SK-N-SH treated with all-trans-retinoic acid at 6 μM for 48 hours (cell line): ENCODE measurements around the gene PRKCE.

Experiments used
- ATAC-seq: fragments of 200-7000 bp; cut with Tn5 transposase; 3 replicates; pipeline ENCODE4 v1.9.1; 2020; ENCODE audit warnings: mild to moderate bottlenecking, moderate library complexity
- ARNTL ChIP-seq: fragments of 450-650 bp; formaldehyde crosslinking; IDR thresholded peaks from 2 replicates; pipeline ENCODE4 v1.5.0; 2020; ENCODE audit warnings: low read depth, mild to moderate bottlenecking, moderate library complexity, borderline replicate concordance
- BACH2 ChIP-seq: fragments of 250-450 bp; sonication (Bioruptor Pico); IDR thresholded peaks from 2 replicates; pipeline ENCODE4 v1.9.0; 2021; ENCODE audit warnings: mild to moderate bottlenecking, borderline replicate concordance
- CSDC2 ChIP-seq: fragments of 250-450 bp; sonication (Bioruptor Pico); IDR thresholded peaks from 2 replicates; pipeline ENCODE4 v1.5.0; 2020; ENCODE audit warnings: mild to moderate bottlenecking, moderate library complexity
- ESRRG ChIP-seq: fragments of 250-450 bp; sonication (Bioruptor Pico); IDR thresholded peaks from 2 replicates; pipeline ENCODE4 v1.6.1; 2021; ENCODE audit warnings: mild to moderate bottlenecking
- GLIS3 ChIP-seq: fragments of 250-450 bp; sonication (Bioruptor Pico); IDR thresholded peaks from 2 replicates; pipeline ENCODE4 v1.5.0; 2020; ENCODE audit warnings: mild to moderate bottlenecking, moderate library complexity
- ISL1 ChIP-seq: fragments of 250-450 bp; sonication (Bioruptor Pico); IDR thresholded peaks from 2 replicates; pipeline ENCODE4 v2.1.2; 2022; ENCODE audit warnings: mild to moderate bottlenecking, moderate library complexity
- OSR1 ChIP-seq: fragments of 250-450 bp; sonication (Bioruptor Pico); IDR thresholded peaks from 2 replicates; pipeline ENCODE4 v1.8.0; 2022; ENCODE audit warnings: moderate library complexity, mild to moderate bottlenecking, inconsistent platforms
- PATZ1 ChIP-seq: fragments of 250-450 bp; sonication (Bioruptor Pico); IDR thresholded peaks from 2 replicates; pipeline ENCODE4 v1.8.0; 2020; ENCODE audit warnings: mild to moderate bottlenecking, moderate library complexity, borderline replicate concordance
- PPARA ChIP-seq: fragments of 250-450 bp; sonication (Bioruptor Pico); IDR thresholded peaks from 2 replicates; pipeline ENCODE4 v1.5.0; 2020; ENCODE audit warnings: mild to moderate bottlenecking, borderline replicate concordance
- RARB ChIP-seq: fragments of 250-450 bp; sonication (Bioruptor Pico); IDR thresholded peaks from 2 replicates; pipeline ENCODE4 v1.8.0; 2021; ENCODE audit warnings: mild to moderate bottlenecking, moderate library complexity
- SNAI2 ChIP-seq: fragments of 250-450 bp; sonication (Bioruptor Pico); IDR thresholded peaks from 2 replicates; pipeline ENCODE4 v1.5.0; 2020; ENCODE audit warnings: mild to moderate bottlenecking, moderate library complexity
- TCF4 ChIP-seq: fragments of 250-450 bp; sonication (Bioruptor Pico); IDR thresholded peaks from 2 replicates; pipeline ENCODE4 v1.8.0; 2021; ENCODE audit warnings: mild to moderate bottlenecking, moderate library complexity, borderline replicate concordance
- TOX ChIP-seq: fragments of 250-450 bp; sonication (Bioruptor Pico); IDR thresholded peaks from 2 replicates; pipeline ENCODE4 v1.8.0; 2021; ENCODE audit warnings: mild to moderate bottlenecking, moderate library complexity, borderline replicate concordance
- TSHZ2 ChIP-seq: fragments of 250-450 bp; sonication (Bioruptor Pico); IDR thresholded peaks from 2 replicates; pipeline ENCODE4 v1.5.0; 2020; ENCODE audit warnings: mild to moderate bottlenecking, moderate library complexity
- ZC3H10 ChIP-seq: fragments of 250-450 bp; sonication (Bioruptor Pico); IDR thresholded peaks from 2 replicates; pipeline ENCODE4 v1.5.1; 2021; ENCODE audit warnings: mild to moderate bottlenecking, moderate library complexity
- ZFP3 ChIP-seq: fragments of 250-450 bp; sonication (Bioruptor Pico); IDR thresholded peaks from 2 replicates; pipeline ENCODE4 v1.5.0; 2020; ENCODE audit warnings: mild to moderate bottlenecking, moderate library complexity
- ZFP30 ChIP-seq: fragments of 450-650 bp; formaldehyde crosslinking; IDR thresholded peaks from 2 replicates; pipeline ENCODE4 v1.5.0; 2022; ENCODE audit warnings: mild to moderate bottlenecking, moderate library complexity
- ZNF565 ChIP-seq: fragments of 450-650 bp; formaldehyde crosslinking; conservative IDR thresholded peaks from 2 replicates; pipeline ENCODE4 v1.5.0; 2020; ENCODE audit warnings: low read depth, mild to moderate bottlenecking, moderate library complexity
- ZNF70 ChIP-seq: fragments of 450-650 bp; formaldehyde crosslinking; IDR thresholded peaks from 2 replicates; pipeline ENCODE4 v1.5.0; 2020; ENCODE audit warnings: mild to moderate bottlenecking, moderate library complexity
- ZNF8 ChIP-seq: fragments of 450-650 bp; formaldehyde crosslinking; IDR thresholded peaks from 2 replicates; pipeline ENCODE4 v1.5.0; 2020; ENCODE audit warnings: mild to moderate bottlenecking, moderate library complexity
- TF ChIP-seq, protein P1 (sequence below): fragments of 250-450 bp; sonication (Bioruptor Pico); IDR thresholded peaks from 2 replicates; pipeline ENCODE4 v1.5.1; 2021; ENCODE audit warnings: mild to moderate bottlenecking, moderate library complexity
- TF ChIP-seq, protein P2 (sequence below): fragments of 250-450 bp; sonication (Bioruptor Pico); IDR thresholded peaks from 2 replicates; pipeline ENCODE4 v1.5.1; 2020; ENCODE audit warnings: low read depth, mild to moderate bottlenecking, moderate library complexity
- TF ChIP-seq, protein P3 (sequence below): fragments of 250-450 bp; sonication (Bioruptor Pico); IDR thresholded peaks from 2 replicates; pipeline ENCODE4 v1.8.0; 2021; ENCODE audit warnings: low read depth, mild to moderate bottlenecking, moderate library complexity, borderline replicate concordance

PRKCE gene

GRCh38 chr2:45755585-45756335, 104.3 kb downstream of the PRKCE start:
- TF ChIP-seq TOX (CRISPR knock-in tag) = no peak
- TF ChIP-seq, all 23 proteins: peak for 0
- ATAC-seq = peak; percentile 72

- no peak for TF ChIP-seq ESRRG (CRISPR knock-in tag)
- TF ChIP-seq ZNF70 = no peak
- no peak for TF ChIP-seq SNAI2
- no peak for TF ChIP-seq OSR1 (CRISPR knock-in tag)
- no peak for TF ChIP-seq ZNF565 (CRISPR knock-in tag)
- no peak for TF ChIP-seq CSDC2 (CRISPR knock-in tag)
- no peak for TF ChIP-seq TCF4
- no peak for TF ChIP-seq ARNTL
- no peak for TF ChIP-seq ZC3H10 (CRISPR knock-in tag)
- TF ChIP-seq, protein P1, sequence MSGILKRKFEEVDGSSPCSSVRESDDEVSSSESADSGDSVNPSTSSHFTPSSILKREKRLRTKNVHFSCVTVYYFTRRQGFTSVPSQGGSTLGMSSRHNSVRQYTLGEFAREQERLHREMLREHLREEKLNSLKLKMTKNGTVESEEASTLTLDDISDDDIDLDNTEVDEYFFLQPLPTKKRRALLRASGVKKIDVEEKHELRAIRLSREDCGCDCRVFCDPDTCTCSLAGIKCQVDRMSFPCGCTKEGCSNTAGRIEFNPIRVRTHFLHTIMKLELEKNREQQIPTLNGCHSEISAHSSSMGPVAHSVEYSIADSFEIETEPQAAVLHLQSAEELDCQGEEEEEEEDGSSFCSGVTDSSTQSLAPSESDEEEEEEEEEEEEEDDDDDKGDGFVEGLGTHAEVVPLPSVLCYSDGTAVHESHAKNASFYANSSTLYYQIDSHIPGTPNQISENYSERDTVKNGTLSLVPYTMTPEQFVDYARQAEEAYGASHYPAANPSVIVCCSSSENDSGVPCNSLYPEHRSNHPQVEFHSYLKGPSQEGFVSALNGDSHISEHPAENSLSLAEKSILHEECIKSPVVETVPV (CRISPR knock-in tag) = no peak
- TF ChIP-seq, protein P2, sequence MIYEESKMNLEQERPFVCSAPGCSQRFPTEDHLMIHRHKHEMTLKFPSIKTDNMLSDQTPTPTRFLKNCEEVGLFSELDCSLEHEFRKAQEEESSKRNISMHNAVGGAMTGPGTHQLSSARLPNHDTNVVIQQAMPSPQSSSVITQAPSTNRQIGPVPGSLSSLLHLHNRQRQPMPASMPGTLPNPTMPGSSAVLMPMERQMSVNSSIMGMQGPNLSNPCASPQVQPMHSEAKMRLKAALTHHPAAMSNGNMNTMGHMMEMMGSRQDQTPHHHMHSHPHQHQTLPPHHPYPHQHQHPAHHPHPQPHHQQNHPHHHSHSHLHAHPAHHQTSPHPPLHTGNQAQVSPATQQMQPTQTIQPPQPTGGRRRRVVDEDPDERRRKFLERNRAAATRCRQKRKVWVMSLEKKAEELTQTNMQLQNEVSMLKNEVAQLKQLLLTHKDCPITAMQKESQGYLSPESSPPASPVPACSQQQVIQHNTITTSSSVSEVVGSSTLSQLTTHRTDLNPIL (CRISPR knock-in tag) = no peak
- TF ChIP-seq ISL1 (CRISPR knock-in tag) = no peak
- no peak for TF ChIP-seq ZFP3 (CRISPR knock-in tag)
- no peak for TF ChIP-seq ZFP30 (CRISPR knock-in tag)
- no peak for TF ChIP-seq TSHZ2 (CRISPR knock-in tag)
- TF ChIP-seq BACH2 = no peak
- TF ChIP-seq PPARA (CRISPR knock-in tag) = no peak
- TF ChIP-seq, protein P3, sequence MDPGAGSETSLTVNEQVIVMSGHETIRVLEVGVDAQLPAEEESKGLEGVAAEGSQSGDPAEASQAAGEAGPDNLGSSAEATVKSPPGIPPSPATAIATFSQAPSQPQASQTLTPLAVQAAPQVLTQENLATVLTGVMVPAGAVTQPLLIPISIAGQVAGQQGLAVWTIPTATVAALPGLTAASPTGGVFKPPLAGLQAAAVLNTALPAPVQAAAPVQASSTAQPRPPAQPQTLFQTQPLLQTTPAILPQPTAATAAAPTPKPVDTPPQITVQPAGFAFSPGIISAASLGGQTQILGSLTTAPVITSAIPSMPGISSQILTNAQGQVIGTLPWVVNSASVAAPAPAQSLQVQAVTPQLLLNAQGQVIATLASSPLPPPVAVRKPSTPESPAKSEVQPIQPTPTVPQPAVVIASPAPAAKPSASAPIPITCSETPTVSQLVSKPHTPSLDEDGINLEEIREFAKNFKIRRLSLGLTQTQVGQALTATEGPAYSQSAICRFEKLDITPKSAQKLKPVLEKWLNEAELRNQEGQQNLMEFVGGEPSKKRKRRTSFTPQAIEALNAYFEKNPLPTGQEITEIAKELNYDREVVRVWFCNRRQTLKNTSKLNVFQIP (CRISPR knock-in tag) = no peak
- no peak for TF ChIP-seq RARB
- TF ChIP-seq TOX (CRISPR knock-in tag) = no peak
- no peak for ATAC-seq
Observed at GRCh38 chr2:45758018-45758417, 106.5 kb downstream of the PRKCE start.

DNA sequence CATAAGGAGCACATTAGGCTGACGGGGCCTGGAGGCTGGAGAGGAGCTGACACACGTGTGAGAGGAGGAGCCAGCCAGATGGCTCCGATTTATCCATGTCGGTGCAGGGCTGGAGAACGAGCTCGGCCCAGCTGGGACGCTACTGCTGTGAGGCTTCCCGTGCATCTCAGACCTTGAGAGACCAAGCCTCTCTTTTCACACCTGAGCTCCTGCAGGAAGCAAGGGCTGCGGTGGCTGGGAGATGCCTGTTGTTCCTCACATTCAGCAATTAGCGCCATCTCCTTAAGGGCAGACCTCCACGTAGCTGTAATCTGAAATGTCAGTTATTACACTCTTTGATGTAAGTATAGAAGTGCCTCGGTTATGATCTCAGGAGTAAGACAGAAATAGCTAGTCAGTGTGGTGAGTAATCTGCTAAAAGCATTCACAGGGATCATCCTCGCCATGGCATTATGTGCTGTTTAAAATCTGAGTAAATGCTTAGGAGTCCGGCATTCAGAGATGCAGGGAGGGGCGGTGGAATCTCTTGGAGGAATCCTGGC, 107.9 kb downstream of the PRKCE start:
- TF ChIP-seq PATZ1 (CRISPR knock-in tag) (no peak), ISL1 (CRISPR knock-in tag) (peak; percentile 75), ZC3H10 (CRISPR knock-in tag) (no peak), ZFP3 (CRISPR knock-in tag) (peak; percentile 62; the same call in 1 of the 2 replicates), GLIS3 (no peak), TSHZ2 (CRISPR knock-in tag) (no peak; the same call in 1 of the 2 replicates), BACH2 (no peak), ZNF8 (CRISPR knock-in tag) (no peak), TCF4 (peak; percentile 63; the same call in 1 of the 2 replicates), ZNF70 (no peak), TOX (CRISPR knock-in tag) (no peak), PPARA (CRISPR knock-in tag) (no peak), ESRRG (CRISPR knock-in tag) (no peak)
- TF ChIP-seq, protein P1 (CRISPR knock-in tag) = no peak
- peak; percentile 87 for ATAC-seq
